ENCODE data around the gene CFAP70.
A peak's percentile ranks its signal among the peaks of the same experiment; 100 is the strongest.

CFAP70 gene

GRCh38 chr10:73252445-73253224 lies 106.0 kb downstream of the CFAP70 start, which contains the start of gene MRPS16:
Gene MRPS16, minus strand, starts transcription at chr10:73252644. Its CDS starts 162 bp downstream, at chr10:73252482.
- peak; percentile 97 for DNase-seq (ENCODE audit: low read depth)

- DNase-seq (ENCODE audit: low read depth), result no peak
Measured at GRCh38 chr10:73251683-73252444, 106.8 kb downstream of the CFAP70 start.

GRCh38 chr10:73248259-73248724 lies 110.4 kb downstream of the CFAP70 start:
- peak; percentile 11 for DNase-seq (ENCODE audit: low read depth)

- DNase-seq (ENCODE audit: low read depth), result no peak
Measured at GRCh38 chr10:73247509-73248258, 111.0 kb downstream of the CFAP70 start.

GRCh38 chr10:73246646-73247508 lies 111.8 kb downstream of the CFAP70 start, which contains the start of gene DNAJC9:
Gene DNAJC9, minus strand, starts transcription at chr10:73247255. Its CDS starts 66 bp downstream, at chr10:73247189.
- peak; percentile 91 for DNase-seq (ENCODE audit: low read depth)

- no peak for DNase-seq (ENCODE audit: low read depth)
Measured at GRCh38 chr10:73246322-73246645, 112.4 kb downstream of the CFAP70 start.

GRCh38 chr10:73244866-73245477 lies 113.7 kb downstream of the CFAP70 start:
- no peak for DNase-seq (ENCODE audit: low read depth)

GRCh38 chr10:73239908-73240307 lies 118.8 kb downstream of the CFAP70 start:
- DNase-seq (ENCODE audit: low read depth), result no peak

- no peak for DNase-seq (ENCODE audit: low read depth)
Measured at GRCh38 chr10:73238990-73239566, 119.6 kb downstream of the CFAP70 start.

- DNase-seq (ENCODE audit: low read depth), result no peak
Measured at GRCh38 chr10:73234695-73235094, 124.0 kb downstream of the CFAP70 start.

- DNase-seq (ENCODE audit: low read depth), result peak; percentile 52
Measured at GRCh38 chr10:73233883-73234282, 124.8 kb downstream of the CFAP70 start.

GRCh38 chr10:73232887-73233286 lies 125.8 kb downstream of the CFAP70 start:
- no peak for DNase-seq (ENCODE audit: low read depth)

- DNase-seq (ENCODE audit: low read depth), result no peak
Measured at GRCh38 chr10:73229567-73229966, 129.1 kb downstream of the CFAP70 start.

- no peak for DNase-seq (ENCODE audit: low read depth)
Measured at GRCh38 chr10:73228247-73228646, 130.4 kb downstream of the CFAP70 start.

GRCh38 chr10:73226663-73227062 lies 132.0 kb downstream of the CFAP70 start:
- DNase-seq (ENCODE audit: low read depth), result no peak

- DNase-seq (ENCODE audit: low read depth), result peak; percentile 23
Measured at GRCh38 chr10:73225518-73225917, 133.1 kb downstream of the CFAP70 start.

- no peak for DNase-seq (ENCODE audit: low read depth)
Measured at GRCh38 chr10:73220989-73221388, 137.7 kb downstream of the CFAP70 start.

- no peak for DNase-seq (ENCODE audit: low read depth)
Measured at GRCh38 chr10:73219384-73219783, 139.3 kb downstream of the CFAP70 start.

- peak; percentile 38 for DNase-seq (ENCODE audit: low read depth)
Measured at GRCh38 chr10:73218431-73219191, 140.1 kb downstream of the CFAP70 start.

- DNase-seq (ENCODE audit: low read depth), result no peak
Measured at GRCh38 chr10:73217628-73218027, 141.0 kb downstream of the CFAP70 start.

Measured in EH (cell line).